NCI-H82 treated with DMSO at 0.1 percent for 48 hours (cell line): ENCODE data around the gene EEF1G.

Experiments
- DNase-seq: peaks from one replicate; lab custom pipeline; 2025; ENCODE audit not compliant: unreplicated experiment; lab: John Stamatoyannopoulos, UW

EEF1G gene

GRCh38 chr11:62542111-62542745, 31.5 kb downstream of the EEF1G start:
- no peak for DNase-seq

GRCh38 chr11:62540804-62541701, 32.6 kb downstream of the EEF1G start:
- DNase-seq, result no peak

- no peak for DNase-seq
These were observed 34.3 kb downstream of the EEF1G start for GRCh38 chr11:62539238-62539925.

- DNase-seq, result no peak
These were observed 35.0 kb downstream of the EEF1G start for GRCh38 chr11:62538470-62539237.

GRCh38 chr11:62536301-62536957, 37.3 kb downstream of the EEF1G start:
- DNase-seq, result no peak

- no peak for DNase-seq
These were observed 37.9 kb downstream of the EEF1G start for GRCh38 chr11:62535802-62536201.

GRCh38 chr11:62534779-62535545, 38.7 kb downstream of the EEF1G start:
- DNase-seq, result no peak

- DNase-seq, result no peak
These were observed 41.6 kb downstream of the EEF1G start for GRCh38 chr11:62532096-62532495.

GRCh38 chr11:62516736-62517371, 56.8 kb downstream of the EEF1G start:
- DNase-seq, result no peak

GRCh38 chr11:62514151-62514550, 59.5 kb downstream of the EEF1G start:
- DNase-seq, result no peak

- no peak for DNase-seq
These were observed 60.1 kb downstream of the EEF1G start for GRCh38 chr11:62513626-62514025.

- DNase-seq, result no peak
These were observed 60.7 kb downstream of the EEF1G start for GRCh38 chr11:62512961-62513360.
